HepG2 (cell line): ENCODE results near the gene RGS6. TPM values are rescaled to one million over a fixed set of nuclear protein-coding genes. Genes with fewer than 3 reads are reported as not detected.

ENCODE experiments used
- ATAC-seq: fragments of 200-7000 bp; cut with Tn5 transposase; 3 replicates; pipeline ENCODE4 v1.9.1; 2020; ENCODE audit warnings: mild to moderate bottlenecking, moderate library complexity
- BruUV-seq: library from RNA; stranded (reverse); fragments of 400-500 nt; replicated peaks from 2 replicates; lab custom pipeline; 2021; lab: Mats Ljungman, UMichigan
- CTCF ChIA-PET: fragments of 300-600 bp; formaldehyde crosslinking; extraction: SDS; loops from one replicate; lab custom pipeline; 2021; ENCODE audit warnings: low total read pairs, inconsistent platforms, low intra/inter-chr PET ratio; lab: Yijun Ruan, JAX
- POLR2A ChIA-PET: fragments of 350-600 bp; sonication (Branson Sonifier 250); formaldehyde crosslinking; loops from one replicate; lab custom pipeline; 2020; ENCODE audit warnings: antibody characterized with exemption, inconsistent platforms; lab: Yijun Ruan, JAX
- DNase-seq: peaks from one replicate; pipeline ENCODE4 v3.0.0-alpha.2; 2015; ENCODE audit warnings: low spot score
- FAIRE-seq: peaks from 3 replicates; lab custom pipeline; 2011; peaks lifted over from hg19 to GRCh38; lab: Jason Lieb, UNC
- H2AFZ ChIP-seq: one replicate; pipeline ENCODE4 v1.6.1; 2011; ENCODE audit warnings: low read length, inconsistent platforms
- H3K27ac ChIP-seq: fragments of 300-600 bp; 3 replicates; pipeline ENCODE4 v1.8.0; 2011; ENCODE audit warnings: mixed run types, mild to moderate bottlenecking, mixed read lengths, low read length, inconsistent platforms; ENCODE audit not compliant: insufficient read depth; ENCODE audit errors: extremely low read length
- H3K27me3 ChIP-seq, 2 experiments: fragments of 200-600 bp in 1 of 2; 2 replicates in 1 of 2; 3 replicates in 1 of 2; pipeline versions ENCODE4 v1.6.0 to v1.8.0; 2011; ENCODE audit warnings: low read length in 2 of 2, mild to moderate bottlenecking in 2 of 2, moderate library complexity in 2 of 2, inconsistent platforms in 1 of 2; ENCODE audit not compliant: insufficient read depth in 2 of 2, control insufficient read depth in 1 of 2
- H3K36me3 ChIP-seq, 2 experiments: fragments of 200-600 bp in 1 of 2; replicated peaks in 1 of 2; 2 replicates in 1 of 2; 3 replicates in 1 of 2; pipeline versions ENCODE4 v1.5.1 to v1.8.0; 2011; ENCODE audit warnings: low read length in 2 of 2, inconsistent platforms in 1 of 2; ENCODE audit not compliant: insufficient read depth in 2 of 2, control insufficient read depth in 1 of 2
- H3K4me1 ChIP-seq: 2 replicates; pipeline ENCODE4 v1.5.1; 2012; ENCODE audit warnings: low read length, inconsistent platforms; ENCODE audit not compliant: insufficient read depth
- H3K4me2 ChIP-seq: 2 replicates; pipeline ENCODE4 v1.6.0; 2011; ENCODE audit warnings: low read depth, low read length, inconsistent platforms
- H3K4me3 ChIP-seq, 3 experiments: fragments of 200-600 bp in 1 of 3; sonication (generic), shearing (Covaris generic) in 1 of 3; replicated peaks in 1 of 3; 2 replicates each; pipeline ENCODE4 v1.5.1; 2011 to 2016; ENCODE audit warnings: low read length in 3 of 3, inconsistent platforms in 2 of 3, low read depth in 2 of 3, mild to moderate bottlenecking in 2 of 3, control low read depth in 1 of 3, mixed read lengths in 1 of 3; ENCODE audit not compliant: insufficient read depth in 1 of 3
- H3K79me2 ChIP-seq: one replicate; pipeline ENCODE4 v1.6.1; 2011; ENCODE audit warnings: low read length, inconsistent platforms; ENCODE audit not compliant: insufficient read depth
- H3K9ac ChIP-seq: 2 replicates; pipeline ENCODE4 v1.6.0; 2011; ENCODE audit warnings: mild to moderate bottlenecking, low read depth, low read length, inconsistent platforms; ENCODE audit not compliant: insufficient read depth
- H3K9me3 ChIP-seq: 2 replicates; pipeline ENCODE4 v1.5.1; 2012; ENCODE audit warnings: mild to moderate bottlenecking, low read length
- H4K20me1 ChIP-seq: 2 replicates; pipeline ENCODE4 v1.6.0; 2011; ENCODE audit warnings: inconsistent platforms, mild to moderate bottlenecking, low read length, moderate library complexity; ENCODE audit not compliant: insufficient read depth
- HIC2 ChIP-seq: sonication (generic); formaldehyde crosslinking; IDR thresholded peaks from 2 replicates; pipeline ENCODE4 v1.9.0; 2022; ENCODE audit warnings: low read depth, missing genetic modification reagents
- MLX ChIP-seq: IDR thresholded peaks from 2 replicates; pipeline ENCODE4 v1.6.1; 2016
- NFKB2 ChIP-seq: sonication (generic); formaldehyde crosslinking; IDR thresholded peaks from 2 replicates; pipeline ENCODE4 v1.4.0; 2020; ENCODE audit warnings: missing genetic modification reagents, borderline replicate concordance
- PHF21A ChIP-seq: sonication (generic); formaldehyde crosslinking; IDR thresholded peaks from 2 replicates; pipeline ENCODE4 v1.5.0; 2020; ENCODE audit warnings: mild to moderate bottlenecking, missing genetic modification reagents
- STAT6 ChIP-seq: sonication (generic); formaldehyde crosslinking; IDR thresholded peaks from 2 replicates; pipeline ENCODE4 v1.4.0; 2020; ENCODE audit warnings: missing genetic modification reagents, mild to moderate bottlenecking, borderline replicate concordance
- THRA ChIP-seq: sonication (generic); formaldehyde crosslinking; IDR thresholded peaks from 2 replicates; pipeline ENCODE4 v1.4.0; 2020; ENCODE audit warnings: missing genetic modification reagents, borderline replicate concordance
- ZBTB38 ChIP-seq: sonication (generic); formaldehyde crosslinking; IDR thresholded peaks from 2 replicates; pipeline ENCODE4 v1.5.1; 2020; ENCODE audit warnings: mild to moderate bottlenecking, missing genetic modification reagents
- ZFP91 ChIP-seq: sonication (generic); formaldehyde crosslinking; IDR thresholded peaks from 2 replicates; pipeline ENCODE4 v1.9.0; 2022; ENCODE audit warnings: missing genetic modification reagents, mild to moderate bottlenecking, borderline replicate concordance
- ZFYVE20 ChIP-seq: sonication (generic); formaldehyde crosslinking; IDR thresholded peaks from 2 replicates; pipeline ENCODE4 v1.8.0; 2023; ENCODE audit warnings: low read depth, mild to moderate bottlenecking, moderate library complexity, missing genetic modification reagents, borderline replicate concordance
- ZNF30 ChIP-seq: sonication (generic); formaldehyde crosslinking; IDR thresholded peaks from 2 replicates; pipeline ENCODE4 v1.5.0; 2020; ENCODE audit warnings: mild to moderate bottlenecking, missing genetic modification reagents
- ZNF614 ChIP-seq: IDR thresholded peaks from 2 replicates; pipeline ENCODE4 v1.6.1; 2018; ENCODE audit warnings: missing biosample characterization, missing genetic modification reagents, inconsistent platforms, borderline replicate concordance
- WGBS: methylation state at CpG from one replicate; pipeline ENCODE4 v1.1.6; 2017; ENCODE audit warnings: low lambda C conversion rate; 5-methylcytosine and 5-hydroxymethylcytosine counted together
- in situ Hi-C: cut with HindIII; loops from 2 replicates; pipeline ENCODE4 v1.10.0; 2017; ENCODE audit warnings: low pct_unique_long_range_greater_than_20kb; ENCODE audit not compliant: extremely low pct_ligation_motif_present
- intact Hi-C: fragments of 100-400 bp; cut with micrococcal nuclease; formaldehyde crosslinking; loops from one replicate; pipeline ENCODE4 v1.10.0; 2022; ENCODE audit not compliant: unreplicated experiment
- polyA plus RNA-seq, 8 experiments: library from polyadenylated mRNA; depleted of rRNA in 3 of 8; stranded (reverse) in 7 of 8; unstranded in 1 of 8; fragments of >200 nt; fragmentation: Illumina TruSeq in 4 of 8; extraction: Trizol in 4 of 8; gene quantifications; 2 replicates each; pipeline versions ENCODE4 v1.2.1 to v1.2.3, GENCODE V29; 2011 to 2016; ENCODE audit warnings: low read depth in 4 of 8, missing spikeins in 1 of 8, mixed read lengths in 1 of 8; ENCODE audit not compliant: insufficient read depth in 1 of 8
- total RNA-seq, 5 experiments: library from RNA; depleted of rRNA; stranded (reverse); fragments of >200 nt; fragmentation: Illumina TruSeq; extraction: Trizol; gene quantifications; 2 replicates each; pipeline ENCODE4 v1.2.3, GENCODE V29; 2016; ENCODE audit warnings: low read depth in 1 of 5

Gene RGS6
- total and polyA plus RNA-seq, 2 of the 13 experiments (the other 11 are each of a cell fraction or from before 2014, with no cell fraction given), result not detected

GRCh38 chr14:72609205-72609916 is 677.1 kb downstream of the RGS6 start:
- no TSS peak for BruUV-seq
- POLR2A ChIA-PET, result no interaction called here
- no peak for TF ChIP-seq ZNF30
- TF ChIP-seq STAT6 (CRISPR knock-in tag), result no peak
- no peak for TF ChIP-seq ZNF614 (CRISPR knock-in tag)
- TF ChIP-seq ZFP91 (CRISPR knock-in tag), result no peak
- no peak for TF ChIP-seq NFKB2
- no peak for TF ChIP-seq MLX
- no peak for TF ChIP-seq ZFYVE20
- no peak for TF ChIP-seq THRA (CRISPR knock-in tag)
- TF ChIP-seq HIC2 (CRISPR knock-in tag), result no peak
- TF ChIP-seq ZBTB38 (CRISPR knock-in tag), result no peak
- no peak for TF ChIP-seq PHF21A (CRISPR knock-in tag)
- no peak overlapping the region for H3K4me3 ChIP-seq
- CTCF ChIA-PET, result no interaction called here
- intact Hi-C loops (no loop called here), in situ Hi-C loops (no loop called here)
- H3K9ac ChIP-seq, result no peak overlapping the region
- H3K4me1 ChIP-seq, result no peaks in the 10 kb centered on the region
- FAIRE-seq (no peak), DNase-seq (no peak), ATAC-seq (no peak)
- H3K36me3 ChIP-seq, result no peaks in the 10 kb centered on the region
- no peaks in the 10 kb centered on the region for H4K20me1 ChIP-seq
- no peaks in the 10 kb centered on the region for H3K9me3 ChIP-seq
- no peak overlapping the region for H2AFZ ChIP-seq
- H3K27ac ChIP-seq, result no peak overlapping the region
- H3K79me2 ChIP-seq, result no peaks in the 10 kb centered on the region
- WGBS, result 18% methylated on average over 9 of the region's 12 CpGs
- peaks cover 2 to 34% of the 10 kb centered on the region in 2 experiments; a peak in 4 of 5 replicates for H3K27me3 ChIP-seq
- no peak overlapping the region for H3K4me2 ChIP-seq
